MG63 (cell line): Measurements from ENCODE around the gene NXPE1. TPM values are rescaled to one million over a fixed set of nuclear protein-coding genes. Genes with fewer than 3 reads are reported as not detected.

Experiments
- DNase-seq: peaks from one replicate; pipeline ENCODE4 v3.0.0-alpha.2; 2020
- H3K27me3 ChIP-seq: fragments of 250-450 bp; sonication (Bioruptor Pico); 2 replicates; pipeline ENCODE4 v1.5.1; 2020; ENCODE audit warnings: mild to moderate bottlenecking, moderate library complexity
- H3K36me3 ChIP-seq: fragments of 250-450 bp; sonication (Bioruptor Pico); 2 replicates; pipeline ENCODE4 v1.5.1; 2020; ENCODE audit warnings: mild to moderate bottlenecking, moderate library complexity
- H3K4me3 ChIP-seq: fragments of 250-450 bp; sonication (Bioruptor Pico); 2 replicates; pipeline ENCODE4 v1.5.1; 2020; ENCODE audit warnings: mild to moderate bottlenecking, moderate library complexity
- H3K9me3 ChIP-seq: fragments of 250-450 bp; sonication (Bioruptor Pico); 2 replicates; pipeline ENCODE4 v1.5.1; 2020; ENCODE audit warnings: mild to moderate bottlenecking, moderate library complexity
- total RNA-seq: library from RNA; depleted of rRNA; stranded (reverse); fragments of >200 nt; shearing (Covaris generic); gene quantifications from 2 replicates; pipeline ENCODE4 v1.2.3, GENCODE V29; 2014; ENCODE audit warnings: low replicate concordance; rRNA removed

Gene NXPE1
- total RNA-seq, 1 experiment from 2014 or later: not detected

DNA sequence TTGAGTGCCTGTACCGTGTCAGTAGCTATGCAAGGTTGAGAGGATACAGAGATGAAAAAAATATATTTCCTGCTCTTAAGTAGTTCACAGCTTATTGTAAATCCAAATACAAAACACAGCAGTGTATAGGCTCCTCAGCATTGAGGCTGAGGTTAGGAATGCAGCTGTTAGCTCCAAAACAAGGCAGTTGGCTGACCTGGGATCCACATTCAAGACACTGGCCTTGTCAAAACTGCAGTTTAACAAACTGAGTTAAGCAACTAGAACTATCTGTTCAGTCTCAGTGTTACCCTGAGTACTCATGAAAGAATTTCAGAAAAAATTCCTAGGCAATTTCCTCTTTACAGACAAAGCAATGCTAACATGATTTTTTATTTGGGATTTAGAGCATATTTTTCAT lies 77.6 kb downstream of the NXPE1 start:
- Histone ChIP-seq H3K27me3 (no peaks in the 10 kb centered on the region), H3K36me3 (no peaks in the 10 kb centered on the region), H3K9me3 (no peaks in the 10 kb centered on the region), H3K4me3 (no peak overlapping the region)
- no peak for DNase-seq

DNA sequence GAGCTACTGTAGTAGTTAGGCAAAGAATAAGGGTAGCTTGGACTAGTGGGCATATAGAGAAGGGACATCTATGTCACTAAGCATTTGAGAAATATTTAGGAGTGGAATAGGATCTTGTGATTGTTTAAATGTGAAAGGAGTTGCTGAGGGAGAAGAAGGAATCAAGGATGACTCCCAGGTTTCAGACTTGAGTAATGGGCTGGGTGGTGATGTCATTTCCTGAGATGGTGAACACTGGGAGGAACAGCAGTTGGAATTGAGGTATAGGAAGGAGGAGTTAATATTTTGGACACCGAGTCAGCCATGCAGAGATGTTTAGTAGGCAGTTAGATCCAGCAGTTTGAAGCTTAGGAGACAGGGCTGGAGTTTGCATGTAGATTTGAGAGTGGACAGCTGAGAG lies 80.3 kb downstream of the NXPE1 start:
- H3K4me3 ChIP-seq: no peak overlapping the region
- H3K27me3 ChIP-seq: no peaks in the 10 kb centered on the region
- H3K9me3 ChIP-seq: no peaks in the 10 kb centered on the region; the same call in 1 of the 2 replicates
- DNase-seq: no peak
- H3K36me3 ChIP-seq: no peaks in the 10 kb centered on the region

DNA sequence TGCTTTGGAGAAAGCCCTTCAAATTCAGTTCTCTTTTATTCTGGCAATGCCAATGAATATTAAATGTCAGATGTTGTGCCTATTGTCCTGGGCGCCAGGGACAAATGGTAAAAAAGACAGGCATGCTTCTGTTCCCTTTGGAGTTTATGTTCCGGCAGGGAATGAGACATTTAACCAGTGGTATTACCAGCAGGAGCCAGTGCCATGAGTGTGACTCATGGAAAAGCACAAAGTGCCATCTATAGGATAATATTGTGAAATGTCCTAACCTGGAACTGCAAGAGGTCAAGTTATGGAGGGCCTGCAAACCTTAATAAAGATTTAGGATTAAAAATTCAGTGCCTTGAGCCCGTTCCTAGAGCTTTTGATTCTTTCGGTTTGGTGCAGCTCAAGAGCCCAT lies 80.9 kb downstream of the NXPE1 start:
- no peaks in the 10 kb centered on the region for H3K27me3 ChIP-seq
- no peak overlapping the region for H3K4me3 ChIP-seq
- peak; percentile 33 for DNase-seq
- no peaks in the 10 kb centered on the region; the same call in 1 of the 2 replicates for H3K9me3 ChIP-seq
- H3K36me3 ChIP-seq: no peaks in the 10 kb centered on the region

DNA sequence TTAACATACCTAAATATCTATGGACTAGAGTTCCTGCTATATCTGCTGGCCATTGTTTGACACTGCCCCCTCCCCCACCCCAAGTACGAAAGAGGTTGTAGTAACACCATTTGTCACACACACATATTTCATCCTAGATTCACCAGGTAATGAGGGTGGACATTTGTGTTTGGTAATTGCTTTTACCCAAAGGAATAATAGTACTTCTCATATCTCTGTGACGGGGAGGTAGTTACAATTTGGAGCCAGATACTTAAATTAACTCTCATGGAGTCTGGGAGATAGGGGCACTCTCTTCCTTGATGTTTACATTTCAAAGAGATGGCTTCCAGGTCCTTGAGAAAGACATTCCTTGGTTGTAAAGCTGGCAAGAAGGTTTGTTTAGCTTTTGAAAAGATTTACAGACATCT lies 81.7 kb downstream of the NXPE1 start:
- Histone ChIP-seq H3K9me3 (no peaks in the 10 kb centered on the region; the same call in 1 of the 2 replicates), H3K27me3 (no peaks in the 10 kb centered on the region), H3K4me3 (no peak overlapping the region), H3K36me3 (no peaks in the 10 kb centered on the region)
- no peak for DNase-seq

DNA sequence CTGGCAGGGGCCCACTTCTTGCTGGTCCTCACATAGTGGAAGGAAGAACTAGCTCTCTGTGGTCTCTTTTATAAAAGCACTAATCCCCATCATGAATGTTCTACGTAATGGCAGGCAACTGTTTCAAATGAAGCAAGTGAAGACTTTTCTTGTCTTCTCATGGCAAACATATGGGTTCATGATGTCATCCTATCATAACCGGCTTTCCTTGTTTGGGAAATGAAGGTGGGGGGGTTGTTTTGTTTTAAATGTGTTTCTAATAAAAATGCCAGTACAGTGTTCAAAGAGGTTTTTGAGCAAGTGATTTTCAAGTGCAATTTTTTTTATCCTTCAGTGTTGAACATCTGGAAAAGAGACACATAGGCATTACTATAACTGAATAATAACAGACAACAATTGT lies 87.0 kb downstream of the NXPE1 start:
- Histone ChIP-seq H3K9me3 (no peaks in the 10 kb centered on the region; the same call in 1 of the 2 replicates), H3K36me3 (no peaks in the 10 kb centered on the region), H3K4me3 (no peak overlapping the region), H3K27me3 (no peaks in the 10 kb centered on the region)
- no peak for DNase-seq

Other genes starting within 250 kb of the NXPE1 start
- gene C11orf71, start 159.4 kb downstream of the NXPE1 start, total RNA-seq: 2.0 and 7.2 TPM in 2 replicates
- 27.8 and 46.8 TPM in 2 replicates for gene RBM7, start 159.2 kb downstream of the NXPE1 start, total RNA-seq
- gene REXO2, start 120.4 kb downstream of the NXPE1 start, total RNA-seq: 172 and 215 TPM in 2 replicates
- gene NXPE4, start 35.9 kb upstream of the NXPE1 start, total RNA-seq: not detected in 2 replicates
- gene NXPE2, start 118.6 kb upstream of the NXPE1 start, total RNA-seq: not detected in 2 replicates